HPDE6-E6E7 (cell line): Measurements from ENCODE around the gene TXN.
"Not testable (repeated sequence)": the region's sequence is repeated elsewhere in the genome, so short reads cannot be mapped to it uniquely, and the experiment has no call there.

ENCODE experiments used
- DNase-seq: peaks from one replicate; pipeline ENCODE4 v3.0.0; 2011; ENCODE audit warnings: missing footprints; ENCODE audit errors: extremely low spot score

Gene TXN

GRCh38 chr9:110208031-110208430 is 48.3 kb downstream of the TXN start, which contains the start of gene C9orf152:
Gene C9orf152, minus strand, starts transcription at chr9:110208159. Its CDS starts 580 bp downstream, at chr9:110207579.
- no peak for DNase-seq

- DNase-seq, result no peak
Observed at GRCh38 chr9:110207071-110207641, 49.2 kb downstream of the TXN start.

GRCh38 chr9:110206389-110206788 is 49.9 kb downstream of the TXN start:
- no peak for DNase-seq

- DNase-seq, result not testable (repeated sequence)
Observed at GRCh38 chr9:110205612-110206011, 50.7 kb downstream of the TXN start.

GRCh38 chr9:110202232-110202631 is 54.1 kb downstream of the TXN start:
- DNase-seq, result no peak

GRCh38 chr9:110199643-110200042 is 56.7 kb downstream of the TXN start:
- DNase-seq, result no peak

- no peak for DNase-seq
Observed at GRCh38 chr9:110198357-110198756, 58.0 kb downstream of the TXN start.

- no peak for DNase-seq
Observed at GRCh38 chr9:110197330-110198187, 58.7 kb downstream of the TXN start.

- DNase-seq, result not testable (repeated sequence)
Observed at GRCh38 chr9:110196084-110196499, 60.2 kb downstream of the TXN start.
